Measurements from ENCODE around the gene TXNDC15.
"Not testable (repeated sequence)": the region's sequence is repeated elsewhere in the genome, so short reads cannot be mapped to it uniquely, and the experiment has no call there.

The TXNDC15 gene, protein sequence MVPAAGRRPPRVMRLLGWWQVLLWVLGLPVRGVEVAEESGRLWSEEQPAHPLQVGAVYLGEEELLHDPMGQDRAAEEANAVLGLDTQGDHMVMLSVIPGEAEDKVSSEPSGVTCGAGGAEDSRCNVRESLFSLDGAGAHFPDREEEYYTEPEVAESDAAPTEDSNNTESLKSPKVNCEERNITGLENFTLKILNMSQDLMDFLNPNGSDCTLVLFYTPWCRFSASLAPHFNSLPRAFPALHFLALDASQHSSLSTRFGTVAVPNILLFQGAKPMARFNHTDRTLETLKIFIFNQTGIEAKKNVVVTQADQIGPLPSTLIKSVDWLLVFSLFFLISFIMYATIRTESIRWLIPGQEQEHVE

DNA sequence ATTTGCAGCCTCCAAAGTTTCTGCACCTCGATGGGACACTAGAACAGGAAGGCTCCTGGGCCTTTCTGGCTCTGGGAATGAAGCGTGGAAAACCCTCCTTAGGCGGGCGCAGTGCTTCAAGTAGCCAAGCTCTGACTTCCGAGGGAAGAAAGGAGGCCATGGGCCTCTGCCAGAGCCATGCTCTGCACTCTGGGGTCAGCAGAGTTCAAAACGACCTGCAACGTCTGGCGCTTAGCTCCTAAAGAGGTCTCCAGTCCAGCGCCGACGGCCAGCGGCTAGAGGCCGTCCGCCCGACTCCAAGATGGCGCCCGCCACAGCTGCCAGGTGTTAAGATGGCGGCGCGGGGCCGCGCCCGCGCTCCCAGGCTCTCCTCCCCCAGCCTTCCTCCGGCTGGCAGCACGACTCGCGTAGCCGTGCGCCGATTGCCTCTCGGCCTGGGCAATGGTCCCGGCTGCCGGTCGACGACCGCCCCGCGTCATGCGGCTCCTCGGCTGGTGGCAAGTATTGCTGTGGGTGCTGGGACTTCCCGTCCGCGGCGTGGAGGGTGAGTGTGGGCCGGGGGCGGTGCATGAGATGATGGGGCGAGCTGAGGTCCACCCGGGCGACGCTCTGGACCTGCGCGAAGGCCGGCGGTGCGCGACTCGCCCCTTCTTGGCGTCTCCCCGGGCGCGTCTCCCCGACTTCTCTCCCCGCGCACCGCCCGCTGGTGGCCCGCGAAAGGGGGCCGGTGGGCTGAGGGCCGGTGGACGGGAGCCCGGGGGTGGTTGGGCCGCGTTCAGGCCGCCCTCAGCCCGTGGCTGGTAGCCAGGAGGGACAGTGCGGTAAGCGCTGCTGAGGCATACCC is at the start of gene TXNDC15:
Gene TXNDC15 (plus strand): TSS at position 385 of the 844 bp plus-strand sequence. CDS start 57 bp downstream, at position 442.
- peak; percentile 86 for DNase-seq

DNA sequence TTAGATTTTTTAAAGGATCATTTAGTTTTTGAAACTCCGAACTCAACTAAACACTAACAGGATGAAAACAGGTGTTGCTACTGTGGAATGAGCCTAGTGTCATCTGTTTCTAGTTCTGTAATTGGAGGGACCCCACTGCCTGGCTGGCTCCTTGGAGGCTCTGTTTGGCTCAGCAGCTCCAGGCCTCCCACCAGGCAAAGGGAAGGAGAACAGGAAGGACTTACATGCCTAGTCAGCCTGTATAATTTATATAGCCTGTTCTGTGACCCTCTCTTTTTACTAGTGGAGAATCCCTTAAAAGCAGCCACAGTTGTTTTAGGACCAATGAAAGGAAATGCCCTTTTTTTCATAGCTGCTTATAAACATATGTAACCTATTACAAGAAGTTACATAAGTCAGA is 49.5 kb upstream of the TXNDC15 start:
- no peak for DNase-seq

DNA sequence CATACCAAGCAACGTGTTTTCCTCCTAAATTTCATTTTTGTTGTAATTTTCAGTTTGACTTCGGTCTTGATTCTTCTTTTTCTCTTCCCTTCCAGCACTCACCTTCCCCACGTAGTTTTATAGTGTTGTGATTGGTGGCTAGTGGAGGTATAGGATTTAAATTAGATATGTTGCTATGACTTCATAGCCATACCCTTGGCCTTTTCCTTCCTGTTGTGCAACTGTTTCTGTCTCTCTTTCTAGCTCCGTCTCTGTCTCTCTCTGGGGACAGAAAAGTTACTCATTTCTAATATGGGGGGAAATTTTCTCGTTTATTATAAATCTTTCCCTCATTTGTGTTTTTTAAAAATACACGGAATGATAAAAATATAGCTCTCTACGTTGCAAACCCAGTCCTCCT is 49.0 kb upstream of the TXNDC15 start:
- DNase-seq: peak; percentile 30

DNA sequence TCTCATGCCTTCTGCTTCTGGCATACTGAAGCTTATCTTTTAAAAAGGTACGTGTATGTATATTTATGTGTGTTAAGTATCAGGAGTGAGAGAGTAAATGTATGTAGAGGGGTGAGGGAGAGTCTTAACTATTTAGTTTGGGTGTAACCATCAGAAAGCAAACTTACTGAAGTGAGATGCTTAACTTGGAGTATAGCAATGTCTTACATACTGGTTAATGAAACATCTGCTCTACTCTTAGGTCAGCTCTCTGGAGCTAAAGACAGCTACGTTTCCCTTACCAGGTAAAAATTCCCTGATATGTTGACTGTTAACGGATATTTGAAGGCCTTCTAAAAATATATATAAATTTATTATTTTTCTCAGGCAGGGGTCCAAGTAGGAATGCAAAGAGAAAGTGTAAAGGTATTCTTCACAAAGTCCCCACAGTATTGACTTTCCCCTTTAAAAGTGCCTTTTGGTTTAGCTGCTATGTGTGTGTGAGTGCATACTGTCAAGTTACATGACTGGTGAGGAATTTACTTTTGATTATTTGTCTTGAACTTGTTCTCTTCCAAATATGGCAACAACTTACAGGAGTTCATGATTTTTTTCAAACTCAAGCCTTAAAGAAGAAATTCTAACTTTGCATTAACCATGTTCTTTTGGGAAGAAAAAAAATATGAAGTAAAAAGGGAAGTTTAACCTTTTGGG is 40.7 kb upstream of the TXNDC15 start:
- no peak for DNase-seq

DNA sequence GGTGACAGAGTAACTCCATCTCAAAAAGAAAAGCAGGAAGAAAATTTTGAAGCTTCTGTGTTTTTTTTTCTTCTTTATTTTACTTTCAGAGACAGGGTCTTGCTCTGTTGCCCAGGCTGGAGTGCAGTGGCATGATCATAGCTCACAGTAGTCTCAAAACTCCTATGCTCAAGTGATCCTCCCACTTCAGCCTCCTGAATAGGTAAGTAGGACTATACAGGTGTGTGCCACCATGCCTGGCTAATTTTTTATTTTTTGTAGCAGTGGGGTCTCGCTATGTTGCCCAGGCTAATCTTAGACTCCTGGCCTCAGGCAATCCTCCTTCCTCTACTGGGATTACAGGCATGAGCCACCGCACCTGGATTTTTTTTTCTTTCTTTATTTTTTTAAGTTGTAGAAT is 38.5 kb upstream of the TXNDC15 start:
- no peak for DNase-seq

DNA sequence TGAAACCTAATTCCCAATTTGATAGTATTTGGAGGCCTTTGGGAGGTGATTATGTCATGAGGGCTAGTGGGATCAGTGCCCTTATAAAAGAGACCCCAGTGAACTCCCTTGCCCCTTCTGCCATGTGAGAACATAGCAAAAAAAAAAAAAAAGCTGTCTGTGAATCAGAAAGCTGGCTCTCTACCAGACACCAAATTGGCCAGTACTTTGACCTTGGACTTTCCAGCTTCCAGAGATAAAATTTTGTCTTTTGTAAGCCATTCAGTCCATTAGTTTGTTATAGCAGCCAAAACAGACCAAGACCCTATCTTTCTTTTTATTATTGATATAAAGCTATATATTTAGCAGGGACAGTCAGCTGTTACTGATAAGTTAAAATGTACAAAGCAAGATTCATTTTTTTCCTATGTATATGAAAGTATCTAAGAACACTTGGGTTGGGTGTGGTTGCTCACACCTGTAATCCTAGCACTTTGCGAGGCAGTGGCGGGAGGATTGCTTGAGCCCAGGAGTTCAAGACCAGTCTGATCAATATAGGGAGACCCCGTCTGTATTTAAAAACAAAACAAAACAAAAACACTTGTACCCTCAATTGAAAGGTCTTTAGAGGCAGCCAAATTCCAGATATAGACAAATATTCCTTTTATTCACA is 36.5 kb upstream of the TXNDC15 start:
- no peak for DNase-seq

DNA sequence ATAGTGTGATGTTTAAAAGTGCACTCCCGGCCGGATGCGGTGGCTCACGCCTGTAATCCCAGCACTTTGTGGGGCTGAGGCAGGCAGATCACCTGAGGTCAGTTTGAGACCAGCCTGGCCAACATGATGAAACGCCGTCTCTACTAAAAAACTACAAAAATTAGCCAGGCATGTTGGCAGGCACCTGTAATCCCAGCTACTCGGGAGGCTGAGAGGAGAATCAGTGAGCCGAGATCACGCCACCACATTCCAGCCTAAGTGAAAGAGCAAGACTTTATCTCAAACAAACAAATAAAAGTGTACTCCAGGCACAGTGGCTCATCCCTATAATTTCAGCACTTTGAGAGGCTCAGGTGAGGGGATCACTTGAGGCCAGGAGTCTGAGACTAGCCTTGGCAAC is 35.8 kb upstream of the TXNDC15 start:
- not testable (repeated sequence) for DNase-seq

DNA sequence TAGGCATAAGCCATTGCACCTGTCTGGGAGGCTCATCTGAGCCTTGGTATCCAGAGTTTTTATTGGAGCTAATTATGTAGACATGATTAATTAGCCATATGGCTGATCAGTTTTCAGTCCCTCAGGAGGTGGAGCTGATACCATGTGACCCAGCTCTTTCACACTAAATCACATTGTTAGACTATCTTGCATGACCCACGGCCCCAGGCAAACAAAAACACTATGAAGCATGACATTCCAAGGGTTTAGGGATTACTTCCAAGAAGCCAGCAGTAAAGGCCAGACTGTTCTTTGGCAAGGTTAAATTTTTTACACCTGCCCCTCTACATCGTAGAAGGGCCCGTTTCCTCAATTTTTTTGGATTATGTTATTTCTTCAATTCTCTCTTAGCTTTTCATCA is 33.4 kb upstream of the TXNDC15 start:
- DNase-seq: no peak

DNA sequence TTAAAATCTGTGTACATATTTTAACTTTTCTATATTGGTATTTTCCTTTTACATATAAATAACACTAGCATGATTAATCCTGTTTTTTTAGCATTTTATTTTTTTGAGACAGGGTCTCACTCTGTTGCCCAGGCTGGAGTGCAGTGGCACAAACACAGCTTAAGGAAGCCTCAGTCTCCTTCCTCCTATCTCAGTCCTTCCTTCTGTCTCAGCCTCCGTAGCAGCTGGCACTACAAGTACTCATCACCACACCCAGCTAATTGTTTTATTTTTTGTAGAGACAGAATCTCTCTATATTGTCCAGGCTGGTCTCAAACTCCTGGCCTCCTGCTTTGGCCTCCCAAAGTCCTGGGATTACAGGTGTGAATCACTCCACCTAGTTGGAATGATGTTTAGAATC is 29.9 kb upstream of the TXNDC15 start:
- no peak for DNase-seq

DNA sequence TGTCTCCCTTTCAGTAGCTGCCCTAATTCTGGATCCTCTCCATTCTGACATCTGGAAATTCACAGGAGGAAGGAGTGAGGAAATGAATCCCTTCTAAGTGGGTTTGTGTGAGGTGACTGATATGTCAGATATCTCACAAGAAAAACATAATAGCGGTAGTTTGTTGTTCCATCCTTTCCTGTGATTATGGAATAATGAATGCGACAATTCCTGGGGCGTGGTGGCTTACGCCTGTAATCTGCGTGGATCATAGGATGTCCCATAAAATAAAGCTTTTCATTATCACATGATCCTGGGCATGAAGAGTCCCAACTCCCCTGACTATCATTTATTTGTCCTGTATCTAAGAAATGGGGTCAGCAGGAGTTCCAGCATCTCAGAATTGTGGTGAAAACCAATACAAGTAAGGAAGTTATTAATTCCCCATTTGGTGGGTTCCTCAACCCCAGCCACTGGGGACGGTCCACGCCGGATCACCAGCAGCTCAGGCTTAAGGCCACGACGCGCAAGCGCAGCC is 28.8 kb upstream of the TXNDC15 start:
- no peak for DNase-seq

DNA sequence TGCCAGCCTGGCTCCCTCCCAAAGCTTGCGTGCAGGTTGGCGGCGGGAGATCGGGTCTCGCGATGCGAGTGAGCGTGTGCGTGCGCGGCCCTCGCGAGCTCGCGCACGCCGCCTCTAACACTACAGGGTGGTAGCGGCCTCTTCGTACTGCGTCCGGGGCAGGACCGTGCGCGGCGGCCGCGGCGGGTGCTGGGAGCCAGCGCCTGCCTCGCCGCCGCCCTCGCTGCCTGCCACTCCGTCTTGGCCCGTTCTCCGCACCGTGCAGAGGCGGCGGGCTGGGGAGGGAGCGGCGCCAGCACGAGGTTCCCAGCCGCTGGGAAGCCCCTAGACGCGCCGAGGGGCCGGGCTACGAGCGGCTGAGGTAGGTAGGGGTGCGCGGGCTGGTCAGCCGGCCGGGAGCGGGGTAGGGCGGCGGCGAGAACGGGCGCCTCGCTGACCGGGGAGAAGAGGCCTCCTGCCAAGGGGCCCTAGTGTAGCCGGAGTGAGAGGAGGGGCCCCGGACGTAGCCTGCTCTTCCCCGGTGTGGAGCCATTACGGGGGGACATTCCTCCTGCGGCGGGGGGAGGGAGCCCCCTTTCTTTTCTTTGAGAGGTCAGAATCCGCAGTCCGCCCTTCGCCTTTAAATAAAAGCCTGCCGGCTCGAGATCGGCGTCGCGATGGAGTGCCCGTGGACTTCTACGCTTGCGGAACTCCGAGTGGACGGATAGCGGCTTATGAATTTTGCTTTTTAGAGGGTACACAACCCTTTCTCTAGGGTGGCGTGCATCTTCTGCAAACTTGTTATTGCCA is 28.1 kb upstream of the TXNDC15 start, which contains the start of gene C5orf24:
Gene C5orf24 (plus strand): TSS at position 117 of the 789 bp plus-strand sequence. CDS start 8,933 bp downstream, outside the sequence.
- DNase-seq: peak; percentile 98

DNA sequence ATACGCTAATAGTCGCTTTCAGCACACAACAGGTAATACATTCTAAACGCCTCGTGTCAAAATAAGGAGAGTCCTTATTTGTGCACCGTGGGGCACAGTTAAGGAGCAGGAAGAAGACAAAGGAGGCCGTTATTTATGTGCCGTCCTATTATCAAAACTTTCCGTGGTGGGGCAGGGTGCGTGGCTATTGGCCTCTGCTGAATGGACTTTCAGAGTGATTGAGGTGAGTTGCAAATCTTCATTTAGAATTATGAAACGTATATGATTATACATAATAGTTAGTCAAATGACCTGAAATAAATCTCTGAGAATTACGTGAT is 27.6 kb upstream of the TXNDC15 start:
- DNase-seq: peak; percentile 29

DNA sequence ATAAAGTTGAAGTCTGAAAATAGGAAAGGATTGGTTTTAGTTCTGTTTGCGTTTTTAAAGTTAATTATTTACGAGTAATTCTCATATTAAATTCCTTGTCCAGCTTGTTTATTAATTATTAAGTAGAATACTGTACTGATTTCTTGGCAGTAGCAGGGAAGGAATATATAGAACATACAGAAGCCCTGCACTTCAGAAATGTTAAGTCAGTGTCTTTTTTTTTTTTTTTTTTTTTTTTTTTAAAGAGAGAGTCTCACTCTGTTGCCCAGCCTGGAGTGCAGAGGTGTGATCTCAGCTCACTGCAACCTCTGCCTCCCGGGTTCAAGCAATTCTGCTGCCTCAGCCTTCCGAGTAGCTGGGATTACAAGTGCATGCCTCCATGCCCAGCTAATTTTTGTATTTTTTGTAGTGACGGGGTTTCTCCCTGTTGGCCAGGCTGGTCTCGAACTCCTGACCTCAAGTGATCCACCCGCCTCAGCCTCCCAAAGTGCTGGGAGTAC is 24.7 kb upstream of the TXNDC15 start:
- not testable (repeated sequence) for DNase-seq

DNA sequence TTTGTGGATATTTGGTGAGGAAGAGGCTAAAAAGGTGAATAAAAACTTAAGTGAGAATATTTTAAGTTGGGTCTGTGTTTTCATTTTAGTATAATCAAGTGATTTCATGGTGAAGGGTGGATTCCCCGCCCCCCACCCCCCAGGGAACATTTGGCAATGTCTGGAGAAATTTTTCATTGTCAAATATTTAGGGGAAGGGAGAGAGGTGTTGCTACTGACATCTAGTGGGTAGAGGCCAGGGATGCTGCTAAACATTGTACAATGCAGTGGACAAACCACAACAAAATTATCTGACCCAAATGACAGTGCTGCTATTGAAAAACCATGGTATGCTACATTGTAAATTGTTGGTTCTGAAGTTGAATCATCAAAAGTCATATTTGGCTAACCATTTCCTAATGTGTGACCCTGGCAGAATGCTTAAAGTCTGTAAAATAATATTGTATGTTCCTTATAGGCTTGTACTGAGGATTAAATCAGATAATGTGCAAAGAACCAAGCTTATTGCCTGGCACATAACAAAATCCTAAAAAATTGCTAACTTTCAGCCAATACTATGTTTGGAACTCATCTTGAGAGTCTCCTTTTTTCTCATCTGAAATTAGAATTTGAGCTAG is 22.8 kb upstream of the TXNDC15 start:
- peak; percentile 40 for DNase-seq

DNA sequence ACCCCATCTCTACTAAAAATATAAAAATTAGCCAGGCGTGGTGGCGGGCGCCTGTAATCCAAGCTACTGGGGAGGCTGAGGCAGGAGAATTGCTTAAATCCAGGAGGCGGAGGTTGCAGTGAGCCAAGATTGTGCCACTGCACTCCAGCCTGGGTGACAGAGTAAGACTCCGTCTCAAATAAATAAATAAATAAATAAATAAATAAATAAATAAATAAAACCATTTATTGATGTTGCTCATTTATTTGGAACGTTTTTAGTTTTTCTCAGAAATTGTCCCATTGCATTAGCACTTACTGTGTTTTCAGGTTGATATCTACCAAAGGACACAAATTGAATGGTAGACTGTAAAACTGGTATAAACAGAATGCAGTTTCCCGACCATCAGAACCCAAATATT is 17.7 kb upstream of the TXNDC15 start:
- DNase-seq: not testable (repeated sequence)

DNA sequence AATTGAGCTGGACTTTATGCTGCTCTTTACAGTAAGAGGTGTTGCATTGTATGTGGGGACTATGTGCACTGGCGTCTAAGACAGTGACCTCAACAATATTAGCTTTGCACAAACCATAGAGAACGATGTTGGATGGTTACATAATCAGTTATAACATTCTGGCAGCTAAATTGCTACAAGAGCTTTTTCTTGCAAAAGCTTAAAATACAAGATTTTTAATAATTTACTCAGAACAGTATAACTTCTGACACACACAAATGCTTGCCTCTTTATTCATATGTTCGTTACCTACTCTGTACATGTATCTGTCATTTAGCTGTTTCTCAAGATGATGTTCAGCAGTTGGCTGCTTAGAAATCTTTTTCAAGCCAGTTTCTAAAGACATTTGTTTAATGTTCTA is 16.8 kb upstream of the TXNDC15 start:
- DNase-seq: no peak

DNA sequence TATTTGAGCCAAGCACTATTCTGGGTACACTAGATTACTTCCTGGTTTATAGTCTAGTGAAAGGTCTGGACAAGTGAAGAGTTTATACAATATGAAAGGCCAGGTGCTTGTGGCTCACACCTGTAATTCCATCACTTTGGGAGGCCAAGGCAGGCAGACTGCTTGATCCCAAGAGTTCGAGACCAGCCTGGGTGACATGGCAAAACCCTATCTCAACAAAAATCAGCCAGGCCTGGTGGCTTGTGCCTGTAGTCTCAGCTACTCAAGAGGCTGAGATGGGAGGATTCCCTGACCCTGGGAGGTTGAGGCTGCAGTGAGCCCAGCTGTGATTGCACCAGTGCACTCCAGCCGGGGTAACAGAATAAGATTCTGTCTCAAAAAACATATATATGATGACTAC is 9.5 kb upstream of the TXNDC15 start:
- no peak for DNase-seq

DNA sequence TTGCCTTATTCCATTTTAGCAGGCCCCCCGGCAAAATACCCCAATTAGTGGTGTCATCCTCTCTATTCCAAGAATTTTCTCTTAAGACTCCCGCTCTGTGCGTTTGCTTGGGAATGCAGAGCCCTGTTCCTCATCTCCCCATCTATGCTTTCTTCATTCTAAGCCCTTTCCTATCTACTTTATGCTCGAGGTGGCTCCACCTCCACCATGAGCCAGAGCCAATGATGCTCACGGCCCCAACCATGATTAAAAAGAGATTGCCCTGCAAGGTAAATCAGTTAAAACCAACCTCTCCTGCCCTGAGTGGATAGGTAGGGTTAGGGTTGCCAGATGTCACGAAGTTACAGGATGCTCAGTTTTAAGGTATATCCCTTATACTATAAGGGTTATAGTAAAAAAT is 677 bp upstream of the TXNDC15 start:
- DNase-seq: no peak

DNA sequence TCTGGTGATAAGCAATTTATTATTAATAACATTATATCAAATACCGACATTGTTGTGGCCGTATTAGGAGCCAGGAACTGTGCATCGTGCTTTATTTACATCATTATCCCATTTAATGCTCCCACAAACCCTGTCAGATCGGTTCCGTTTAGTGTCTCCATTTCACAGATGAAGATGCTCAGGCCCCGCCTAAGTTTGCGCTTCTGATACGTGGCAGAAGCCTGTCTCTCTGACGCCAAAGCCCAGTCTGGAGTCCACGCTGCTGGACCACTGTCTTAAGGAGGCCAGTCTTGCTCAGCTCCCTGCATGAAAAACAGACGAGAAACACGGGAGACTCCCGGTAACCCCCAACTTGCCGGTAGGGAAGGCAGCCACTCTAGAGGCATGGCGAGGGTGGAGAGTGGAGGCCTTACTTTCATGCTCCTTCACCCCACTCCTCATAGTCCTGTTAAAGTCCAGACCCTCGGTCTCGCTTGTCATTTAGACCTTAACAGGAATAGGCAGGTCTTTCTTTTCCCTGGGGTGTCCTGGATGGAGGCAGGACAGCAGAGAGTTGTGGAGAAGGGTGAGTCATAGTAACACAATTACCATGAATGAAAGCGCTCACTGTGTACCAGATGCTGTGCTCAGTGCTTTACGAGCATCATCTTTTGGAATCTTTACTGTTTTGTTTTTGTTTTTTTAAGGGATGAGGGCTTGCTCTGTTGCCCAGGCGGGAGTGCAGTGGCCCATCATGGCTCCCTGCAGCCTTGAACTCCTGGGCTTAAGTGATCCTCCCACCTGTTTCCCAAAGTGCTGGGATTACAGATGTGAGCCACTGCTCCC is 872 bp downstream of the TXNDC15 start:
- peak; percentile 68 for DNase-seq

DNA sequence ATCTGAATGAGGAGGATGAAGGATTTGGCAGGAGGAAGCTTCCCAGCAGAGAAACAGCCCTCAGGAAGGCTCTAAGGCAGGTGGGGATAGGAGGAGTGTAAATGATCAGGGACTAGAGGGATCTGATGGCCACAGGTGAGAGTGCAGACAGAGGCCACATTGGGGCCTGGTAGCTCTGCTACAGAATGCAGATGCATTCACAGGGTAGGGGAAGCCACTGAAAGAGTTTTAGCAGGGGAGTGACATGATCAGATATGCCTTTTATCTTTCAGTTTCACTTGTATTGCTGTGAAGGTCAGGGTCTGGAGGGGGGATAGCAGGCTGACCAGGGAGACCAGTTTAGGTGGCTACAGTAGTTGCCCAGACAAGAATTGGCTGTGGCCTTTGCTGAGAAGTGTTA is 3.0 kb downstream of the TXNDC15 start:
- no peak for DNase-seq
